Stimulated activated CD8-positive, alpha-beta memory T cell treated with anti-CD3 and anti-CD28 coated beads, Interleukin-4, amount 100 ng/mL, for 24 hours (primary cell): ENCODE measurements around the gene ZNF304.

Source experiments
- DNase-seq: peaks from one replicate; pipeline ENCODE4 v3.0.0-alpha.2; 2020; ENCODE audit warnings: low read depth

Gene ZNF304

DNA sequence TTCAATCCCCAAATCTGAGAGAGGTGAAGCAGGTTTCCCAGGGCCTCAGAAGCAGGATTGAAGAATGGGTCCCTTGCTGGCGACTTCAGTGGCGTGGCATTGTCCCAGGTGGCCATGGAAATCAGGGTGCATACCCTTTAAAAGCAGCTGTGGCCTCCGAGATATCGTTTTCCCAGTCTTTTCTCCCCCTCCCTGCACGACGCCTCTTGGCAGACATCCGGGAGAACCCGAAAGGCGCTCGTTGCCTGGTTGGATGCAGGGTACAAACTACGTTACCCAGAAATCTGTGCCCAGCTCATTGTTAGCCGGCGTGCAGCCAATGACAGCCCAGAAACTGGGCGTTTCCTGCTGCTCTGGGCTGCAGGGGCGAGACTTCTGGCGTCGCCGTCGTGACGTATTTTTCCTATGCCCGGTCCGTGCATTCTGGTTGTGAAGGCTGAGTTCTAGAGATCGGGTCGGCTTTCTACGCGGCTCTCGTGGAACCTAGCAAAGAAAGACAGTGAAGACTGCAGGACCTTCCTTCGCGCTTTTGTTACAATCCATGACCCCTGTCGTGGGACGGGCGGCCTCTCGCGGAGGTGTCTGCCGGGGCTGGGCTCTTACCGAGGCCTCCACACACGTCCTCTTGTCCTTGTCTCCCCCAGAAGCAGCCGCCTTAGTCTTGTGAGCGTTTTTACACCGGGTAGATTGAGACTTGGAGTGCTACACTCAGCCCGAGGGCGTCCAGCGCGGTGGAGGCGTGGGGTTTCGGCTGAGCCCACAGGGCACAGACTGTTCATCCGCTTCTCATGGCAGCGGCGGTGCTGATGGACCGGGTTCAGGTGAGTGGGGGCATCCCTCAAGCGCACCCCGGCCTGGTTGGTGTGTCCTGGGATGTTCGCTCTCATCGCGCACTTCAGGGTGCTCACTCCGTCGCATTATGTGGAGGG, at the start of gene ZNF304:
Gene ZNF304, plus strand, starts transcription at position 395 of the 929 bp plus-strand sequence. Its CDS starts 394 bp downstream, at position 789.
- peak; percentile 72 for DNase-seq

DNA sequence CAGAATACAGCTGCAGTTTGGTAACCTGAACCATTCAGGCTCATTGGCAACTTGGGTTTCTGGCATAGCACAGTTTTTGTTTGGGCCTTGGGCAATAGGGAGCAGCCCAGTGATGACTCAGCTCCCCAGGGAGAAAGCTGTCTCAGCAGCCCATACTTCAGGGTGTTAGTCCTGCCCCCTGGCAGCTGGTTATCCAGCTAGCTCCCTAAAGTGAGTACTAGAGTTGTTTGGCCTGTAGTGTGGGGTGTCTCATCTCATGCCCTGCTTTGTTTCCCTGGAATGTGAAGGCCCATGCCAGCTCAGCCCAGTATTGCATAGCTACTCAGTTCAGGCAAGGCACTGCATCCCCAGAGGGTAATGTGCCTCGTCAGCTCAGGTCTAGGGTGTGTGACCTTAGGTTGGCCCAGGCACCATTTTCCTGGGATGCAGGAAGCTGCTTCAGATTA, 49.0 kb upstream of the ZNF304 start:
- no peak for DNase-seq

DNA sequence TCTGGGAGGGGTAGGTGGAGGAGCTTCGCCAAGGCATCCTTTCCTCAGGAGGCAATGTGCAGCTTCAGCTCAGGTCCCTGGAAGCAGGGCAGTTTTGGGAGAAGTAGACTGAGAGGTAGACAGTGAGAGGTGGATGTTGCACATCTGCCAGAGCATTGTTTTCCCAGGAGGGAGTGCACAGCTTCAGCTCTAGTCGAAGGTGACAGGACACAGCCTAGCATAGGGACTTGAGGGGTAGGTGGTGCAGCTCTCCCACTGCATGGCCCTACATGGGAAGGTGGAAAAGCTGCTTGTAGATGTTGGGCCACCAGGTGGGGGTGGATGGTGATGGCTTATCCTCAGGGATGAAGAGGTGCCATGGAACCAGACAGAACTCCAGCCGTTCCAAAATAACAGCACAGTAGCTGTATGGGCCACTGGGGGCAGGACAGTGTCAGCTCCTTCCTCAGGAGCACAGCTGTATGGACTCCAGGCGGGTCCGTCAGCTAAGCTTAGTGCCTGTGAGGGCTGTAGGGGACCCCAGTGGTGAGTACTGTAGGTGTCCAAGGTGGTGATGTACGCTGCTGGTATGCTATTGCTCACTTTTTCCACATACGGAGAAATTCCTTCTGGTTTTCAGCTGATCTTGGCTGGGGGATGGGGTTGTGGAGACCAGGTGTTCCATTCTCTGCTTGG, 48.2 kb upstream of the ZNF304 start:
- no peak for DNase-seq

DNA sequence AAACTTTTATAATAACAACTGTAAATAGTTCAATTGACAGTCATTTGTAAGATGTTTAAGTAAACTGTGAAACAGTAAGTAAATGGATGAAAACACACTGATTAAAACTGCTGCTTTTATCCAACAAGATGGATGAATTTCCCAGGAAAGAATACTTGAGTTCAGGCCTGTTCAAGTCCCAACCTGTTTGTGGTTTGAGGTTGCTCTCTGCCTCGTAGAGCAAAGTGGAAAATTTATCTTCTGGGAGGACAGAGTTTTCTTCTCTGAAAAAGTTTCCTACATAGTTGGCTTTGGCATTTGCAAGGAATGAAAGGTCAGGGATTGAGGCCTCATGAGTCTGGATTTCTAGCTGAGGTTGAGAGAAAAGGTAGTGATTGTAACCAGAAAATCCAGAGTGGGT, 46.0 kb upstream of the ZNF304 start:
- no peak for DNase-seq

DNA sequence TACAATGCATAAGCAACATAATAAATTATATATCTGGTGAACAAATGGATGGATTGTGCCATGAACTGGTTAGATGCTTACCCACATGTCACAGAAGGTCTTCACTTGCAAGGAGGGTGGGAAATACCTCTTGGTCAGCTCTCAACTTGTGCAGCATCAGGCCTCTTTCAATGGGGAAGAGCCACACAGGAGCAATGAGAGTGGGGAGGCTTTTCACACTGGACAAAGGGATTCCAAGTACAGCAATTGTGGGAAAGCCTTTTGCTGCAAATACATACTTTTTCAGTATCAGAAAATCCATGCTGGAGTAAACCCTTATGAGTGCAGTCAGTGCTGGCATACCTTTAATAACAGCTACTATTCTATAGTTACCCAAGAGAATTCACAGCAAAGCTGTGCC, 42.6 kb upstream of the ZNF304 start:
- DNase-seq, result no peak

DNA sequence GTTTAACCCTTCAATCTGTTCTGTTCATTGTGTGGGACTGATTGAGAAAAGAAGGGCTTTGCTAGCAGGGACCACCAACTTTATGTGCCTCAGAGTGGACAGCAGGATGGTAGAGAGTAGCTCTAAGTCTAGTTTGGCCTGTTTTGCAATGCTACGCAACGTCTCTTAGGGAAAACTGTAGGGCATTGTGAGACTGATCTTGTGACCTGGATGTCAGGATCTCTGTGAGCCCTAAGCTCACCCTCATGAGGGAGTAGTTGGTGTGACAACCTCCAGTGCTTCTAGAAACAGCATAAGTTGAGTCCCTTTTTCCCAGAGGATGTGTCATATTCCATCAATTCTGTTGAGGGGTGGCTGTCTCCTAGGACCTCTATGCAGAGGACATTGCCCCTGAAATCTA, 40.3 kb upstream of the ZNF304 start:
- no peak for DNase-seq

DNA sequence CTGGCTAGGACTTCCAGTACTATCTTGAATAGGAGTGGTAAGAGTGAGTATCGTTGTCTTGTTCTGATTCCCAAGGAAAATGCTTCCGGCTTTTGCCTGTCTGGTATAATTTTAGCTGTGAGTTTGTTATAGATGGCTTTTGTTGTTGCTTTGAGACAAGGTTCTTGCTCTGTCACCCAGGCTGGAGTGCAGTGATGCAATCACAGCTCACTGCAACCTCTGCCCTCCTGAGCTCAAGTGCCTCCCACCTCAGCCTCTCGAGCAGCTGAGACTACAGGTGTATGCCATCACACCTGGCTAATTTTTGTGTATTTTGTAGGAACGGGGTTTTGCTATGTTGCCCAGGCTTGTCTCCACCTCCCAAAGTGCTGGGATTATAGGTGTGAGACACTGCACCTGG, 36.9 kb upstream of the ZNF304 start:
- DNase-seq, result no peak

DNA sequence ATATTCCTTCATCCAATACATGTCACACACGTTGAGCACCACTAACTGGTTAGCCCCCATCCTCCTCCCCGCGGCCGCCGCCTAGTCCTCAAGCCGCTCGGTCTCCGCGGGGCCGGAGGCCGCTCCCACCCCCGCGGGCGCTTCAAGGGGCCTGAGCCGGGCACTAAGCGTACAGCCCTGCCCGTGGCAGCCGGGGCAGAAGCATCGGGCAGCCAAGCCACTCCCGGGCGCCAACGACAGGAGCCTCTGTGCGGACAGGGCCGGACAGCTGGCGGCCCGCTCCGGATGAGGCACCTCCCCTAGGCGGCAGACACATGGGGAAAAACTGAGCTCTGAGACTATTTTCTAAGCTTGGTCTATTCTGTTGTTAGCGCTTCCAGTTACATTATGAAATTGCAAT, 33.6 kb upstream of the ZNF304 start:
- DNase-seq, result no peak

DNA sequence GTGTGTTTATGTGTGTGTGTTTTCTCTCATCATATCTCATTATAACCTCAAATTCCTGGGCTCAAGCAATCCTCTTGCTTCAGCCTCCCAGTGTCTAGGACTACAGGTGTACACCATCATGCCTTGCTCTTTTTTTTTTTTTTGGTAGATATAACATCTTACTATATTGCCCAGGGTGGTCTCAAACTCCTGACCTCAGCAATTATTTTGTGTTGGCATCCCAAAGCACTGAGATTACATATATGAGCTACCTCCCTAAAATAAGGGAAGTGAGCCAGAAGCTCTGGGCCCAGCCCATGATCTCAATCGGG, 31.2 kb upstream of the ZNF304 start:
- no peak for DNase-seq

DNA sequence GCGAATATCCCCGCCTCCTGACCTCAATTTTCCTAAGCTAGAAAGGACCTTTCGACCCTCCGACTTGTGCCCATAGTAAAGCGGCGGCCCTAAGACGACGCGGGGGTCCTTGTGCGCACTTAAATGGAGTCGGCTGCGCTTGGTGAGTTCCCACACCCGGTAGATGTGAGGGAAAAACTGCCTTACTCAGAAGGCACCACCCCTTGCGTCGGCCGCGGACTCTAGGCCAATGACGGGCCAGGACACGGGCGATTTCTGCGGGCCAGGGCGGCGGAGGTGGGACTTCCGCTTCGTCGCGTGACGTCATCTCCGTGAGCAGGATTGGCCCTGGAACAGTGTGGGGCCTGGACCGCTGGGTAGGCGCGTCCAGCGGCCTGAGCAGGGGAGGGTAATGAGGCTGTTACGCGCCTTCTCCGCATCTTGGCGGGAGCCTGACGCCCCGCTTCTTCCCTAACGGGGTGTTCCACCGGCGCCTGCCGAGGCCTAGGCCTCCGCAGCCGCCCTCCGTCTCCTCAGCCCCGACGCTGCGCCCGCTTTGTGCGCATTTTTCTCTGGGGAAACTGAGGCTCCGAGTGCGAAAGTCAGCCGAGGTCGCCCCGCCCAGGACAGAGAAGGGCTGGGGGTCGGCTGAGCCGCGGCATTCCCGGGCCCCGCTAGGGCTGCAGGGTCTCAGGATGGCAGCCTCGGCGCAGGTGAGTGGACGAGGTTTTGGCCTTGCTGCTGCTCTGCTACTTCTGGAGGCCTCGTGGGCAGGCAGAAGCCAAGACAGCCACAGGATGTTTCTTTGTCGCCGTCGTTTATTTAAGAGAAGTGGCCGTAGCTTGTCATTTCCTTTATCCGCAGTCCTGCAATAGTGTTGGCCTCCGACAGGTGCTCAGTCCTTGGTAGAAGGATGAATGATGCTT, 30.6 kb upstream of the ZNF304 start, which contains the start of gene ZNF543:
Gene ZNF543, plus strand, starts transcription at position 293 of the 905 bp plus-strand sequence. Its CDS starts 382 bp downstream, at position 675.
- DNase-seq, result peak; percentile 87

DNA sequence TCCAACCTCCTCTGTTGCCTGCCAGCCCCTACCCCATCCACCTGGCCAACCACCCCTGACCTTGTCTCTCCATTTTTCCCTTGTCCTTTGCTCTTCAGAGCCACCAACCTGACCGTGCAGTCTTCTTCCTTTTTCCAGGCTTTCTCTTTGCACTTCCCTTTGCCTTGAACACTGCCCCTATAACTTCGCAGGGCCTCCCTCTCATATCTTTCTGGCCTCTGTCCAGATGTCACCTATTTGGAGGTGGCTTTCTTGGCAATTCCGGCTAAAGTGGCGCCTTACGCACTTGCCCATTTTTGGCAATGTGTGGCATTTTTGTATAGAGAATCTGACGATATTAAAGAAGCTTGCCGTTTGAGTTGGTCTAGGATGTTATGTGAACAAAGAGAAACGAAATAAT, 30.0 kb upstream of the ZNF304 start:
- DNase-seq, result no peak

DNA sequence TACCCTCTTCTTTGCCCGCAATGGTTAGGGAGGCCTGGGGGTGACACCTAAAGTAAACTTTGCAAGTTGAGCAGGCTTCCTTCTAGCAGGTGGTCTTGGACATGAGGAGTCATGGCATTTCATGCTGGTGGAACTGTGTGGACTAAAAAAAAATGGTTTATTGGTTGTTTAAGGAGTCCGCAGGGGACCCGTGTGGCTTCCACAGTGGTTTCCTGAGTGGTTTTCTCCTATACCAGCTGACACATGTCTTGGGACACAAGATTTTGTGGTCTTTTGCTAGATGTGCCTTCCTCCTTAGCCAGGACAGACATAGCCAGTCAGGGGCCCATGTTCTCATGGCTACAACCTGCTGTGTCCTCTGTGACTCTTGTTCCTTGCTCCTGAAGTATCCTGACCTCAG, 29.3 kb upstream of the ZNF304 start:
- no peak for DNase-seq

DNA sequence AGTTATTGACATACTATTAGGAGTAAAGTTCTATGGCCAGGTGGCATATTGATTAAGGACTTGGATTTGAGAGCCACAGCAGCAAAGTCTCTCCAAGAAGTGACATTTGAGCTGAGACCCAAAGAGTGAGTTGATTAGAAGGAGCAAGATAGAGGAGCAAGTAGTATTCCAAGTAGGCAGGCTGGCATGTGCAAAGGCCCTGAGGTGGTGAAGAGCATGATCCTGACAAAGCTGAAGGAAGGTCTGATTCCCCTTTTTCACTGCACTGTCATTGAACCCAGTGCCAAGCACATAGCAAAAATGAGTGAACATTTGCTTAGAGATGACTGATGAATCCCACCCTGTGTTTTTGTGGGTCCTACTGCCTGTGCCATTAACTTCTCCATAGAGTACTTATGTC, 26.1 kb upstream of the ZNF304 start:
- no peak for DNase-seq

DNA sequence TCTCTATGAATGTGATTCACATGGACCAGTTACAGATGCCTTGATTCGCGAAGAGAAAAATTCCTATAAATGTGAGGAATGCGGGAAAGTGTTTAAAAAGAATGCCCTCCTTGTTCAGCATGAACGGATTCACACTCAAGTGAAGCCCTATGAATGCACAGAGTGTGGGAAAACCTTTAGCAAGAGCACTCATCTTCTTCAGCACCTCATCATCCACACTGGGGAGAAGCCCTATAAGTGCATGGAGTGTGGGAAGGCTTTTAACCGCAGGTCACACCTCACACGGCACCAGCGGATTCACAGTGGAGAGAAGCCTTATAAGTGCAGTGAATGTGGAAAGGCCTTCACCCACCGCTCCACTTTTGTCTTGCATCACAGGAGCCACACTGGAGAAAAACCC, 23.1 kb upstream of the ZNF304 start:
- DNase-seq, result no peak

DNA sequence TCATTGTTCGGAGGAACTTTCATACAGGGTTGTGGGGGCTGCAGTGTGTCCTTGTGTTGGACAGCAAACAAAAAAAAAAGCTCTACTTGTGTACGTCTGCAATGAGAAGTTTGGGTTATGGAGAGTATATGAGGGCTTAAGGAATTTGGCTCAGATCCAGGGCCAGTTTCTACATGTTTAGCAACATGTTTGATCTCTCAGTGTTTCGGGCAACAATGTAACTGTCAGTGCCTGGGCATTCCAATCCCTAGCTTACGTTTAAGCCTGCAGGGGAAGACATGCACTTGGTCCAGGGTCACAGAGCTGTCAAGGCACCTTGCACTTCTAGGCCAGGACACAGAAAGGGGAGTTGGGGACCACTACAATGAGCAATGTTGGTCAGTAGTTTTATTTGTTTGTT, 16.9 kb upstream of the ZNF304 start:
- no peak for DNase-seq

DNA sequence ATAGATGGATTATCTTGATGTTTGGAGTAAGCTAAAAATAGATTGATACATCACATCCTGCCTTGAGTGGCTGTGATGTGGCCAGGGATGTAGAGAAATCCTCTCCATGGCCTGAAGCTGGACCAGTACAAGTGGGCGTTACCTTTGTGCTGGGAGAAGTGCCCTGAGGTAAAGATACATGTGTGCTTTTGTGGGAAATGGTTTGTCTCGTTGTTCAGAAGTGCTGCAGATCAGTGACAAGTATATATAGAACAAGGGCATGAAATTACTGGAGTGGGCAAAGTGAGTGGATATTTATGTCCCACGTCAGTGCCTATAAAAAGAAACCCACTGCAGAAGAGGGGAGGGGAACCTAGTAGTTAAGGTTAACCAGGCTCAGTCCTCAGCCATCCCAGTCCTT, 12.2 kb upstream of the ZNF304 start:
- no peak for DNase-seq

DNA sequence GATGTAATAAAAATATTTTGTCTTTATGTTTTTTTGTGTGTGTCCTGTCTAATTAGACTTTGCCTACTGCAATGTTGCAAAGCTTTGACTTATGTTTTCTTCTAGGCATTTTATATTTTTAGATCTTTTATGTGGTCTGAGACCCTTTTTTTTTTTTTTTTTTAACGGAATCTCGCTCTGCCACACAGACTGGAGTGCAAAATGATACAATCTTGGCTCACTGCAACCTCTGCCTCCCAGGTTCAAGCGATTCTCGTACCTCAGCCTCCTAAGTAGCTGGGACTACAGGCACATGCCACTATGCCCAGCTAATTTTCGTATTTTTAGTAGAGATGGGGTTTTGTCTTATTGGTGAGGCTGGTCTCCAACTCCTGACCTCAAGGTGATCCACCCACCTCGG, 8.5 kb upstream of the ZNF304 start:
- DNase-seq, result no peak

DNA sequence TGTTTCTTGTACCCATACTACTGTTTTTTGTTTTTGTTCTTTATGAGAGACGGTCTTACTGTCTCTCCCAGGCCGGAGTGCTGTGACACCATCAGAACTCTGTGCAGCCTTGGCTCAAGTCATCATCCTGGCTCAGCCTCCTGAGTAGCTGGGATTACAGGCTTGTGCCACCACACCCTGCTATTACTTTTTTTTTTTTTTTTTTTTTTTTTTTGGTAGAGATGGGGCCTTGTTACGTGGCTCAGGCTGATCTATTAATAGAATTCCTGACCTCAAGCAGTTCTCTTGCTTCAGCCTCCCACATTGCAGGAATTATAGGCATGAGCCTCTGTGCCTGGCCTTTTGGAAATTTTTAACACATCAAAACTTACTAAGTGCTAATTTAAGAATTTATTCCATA, 2.9 kb upstream of the ZNF304 start:
- DNase-seq, result no peak

DNA sequence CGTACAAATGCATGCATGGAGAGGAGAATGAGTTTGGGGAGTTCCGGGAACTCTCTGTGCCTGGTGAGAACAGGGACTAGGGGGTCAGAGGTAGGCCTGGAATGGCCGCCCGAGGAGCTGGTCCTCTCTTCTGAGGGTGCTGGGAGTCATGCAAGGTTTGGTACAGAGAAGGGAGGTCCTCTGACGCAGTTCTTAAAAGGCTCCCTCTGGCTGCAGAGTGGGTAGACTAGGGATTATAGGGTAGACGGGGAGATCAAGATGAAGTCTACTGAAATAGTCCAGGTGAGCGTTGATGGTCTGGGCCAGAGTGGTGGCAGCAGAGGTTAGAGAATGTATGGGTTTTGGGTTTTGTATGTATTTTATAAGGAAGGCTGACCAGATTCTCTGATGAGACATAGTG, 796 bp downstream of the ZNF304 start:
- no peak for DNase-seq

DNA sequence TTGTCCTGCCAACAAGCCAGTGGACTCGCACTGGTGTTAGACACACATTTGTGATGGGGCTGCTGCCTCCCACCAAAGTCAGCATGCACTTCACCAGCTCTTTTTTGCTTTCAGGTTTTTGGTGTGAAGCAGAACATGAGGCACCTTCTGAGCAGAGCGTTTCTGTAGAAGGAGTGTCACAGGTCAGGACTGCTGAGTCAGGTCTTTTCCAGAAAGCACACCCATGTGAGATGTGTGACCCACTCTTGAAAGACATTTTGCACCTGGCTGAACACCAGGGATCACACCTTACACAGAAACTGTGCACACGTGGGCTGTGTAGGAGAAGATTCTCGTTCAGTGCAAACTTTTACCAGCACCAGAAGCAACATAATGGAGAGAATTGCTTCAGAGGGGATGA, 4.8 kb downstream of the ZNF304 start:
- no peak for DNase-seq

DNA sequence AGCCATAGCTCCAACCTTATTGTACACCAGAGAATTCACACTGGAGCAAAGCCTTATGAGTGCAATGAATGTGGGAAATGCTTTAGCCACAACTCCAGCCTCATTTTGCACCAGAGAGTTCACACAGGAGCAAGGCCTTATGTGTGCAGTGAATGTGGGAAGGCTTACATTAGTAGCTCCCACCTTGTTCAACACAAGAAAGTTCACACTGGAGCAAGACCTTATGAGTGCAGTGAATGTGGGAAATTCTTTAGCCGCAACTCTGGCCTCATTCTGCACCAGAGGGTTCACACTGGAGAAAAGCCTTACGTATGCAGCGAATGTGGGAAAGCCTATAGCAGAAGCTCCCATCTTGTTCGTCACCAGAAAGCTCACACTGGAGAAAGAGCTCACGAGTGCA, 6.3 kb downstream of the ZNF304 start:
- DNase-seq, result no peak

DNA sequence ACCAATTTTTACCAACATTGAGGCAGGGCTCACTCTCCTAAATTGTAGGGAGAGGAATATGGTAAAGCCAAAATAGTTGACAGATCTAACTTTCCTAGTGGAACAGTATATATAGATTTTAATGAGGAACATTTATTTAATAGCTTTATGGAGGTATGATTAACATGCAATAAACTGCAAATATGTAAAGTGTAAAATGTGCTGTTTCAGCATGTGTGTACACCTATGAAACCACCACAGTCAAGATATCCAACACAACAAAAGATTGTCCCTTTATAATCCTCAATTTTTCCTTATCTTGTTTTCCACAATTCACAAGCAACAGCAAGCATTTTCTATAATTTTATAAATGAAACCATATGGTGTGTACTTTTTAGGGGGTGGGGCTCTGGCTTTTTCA, 8.2 kb downstream of the ZNF304 start:
- DNase-seq, result no peak
